ENCODE results near the gene PITX2. TPM values are rescaled to one million over a fixed set of nuclear protein-coding genes. Genes with fewer than 3 reads are reported as not detected.

PITX2 gene
- total RNA-seq, 4 donors from 2014 or later, result 17.4 to 48.6 (median 34.0) TPM

DNA sequence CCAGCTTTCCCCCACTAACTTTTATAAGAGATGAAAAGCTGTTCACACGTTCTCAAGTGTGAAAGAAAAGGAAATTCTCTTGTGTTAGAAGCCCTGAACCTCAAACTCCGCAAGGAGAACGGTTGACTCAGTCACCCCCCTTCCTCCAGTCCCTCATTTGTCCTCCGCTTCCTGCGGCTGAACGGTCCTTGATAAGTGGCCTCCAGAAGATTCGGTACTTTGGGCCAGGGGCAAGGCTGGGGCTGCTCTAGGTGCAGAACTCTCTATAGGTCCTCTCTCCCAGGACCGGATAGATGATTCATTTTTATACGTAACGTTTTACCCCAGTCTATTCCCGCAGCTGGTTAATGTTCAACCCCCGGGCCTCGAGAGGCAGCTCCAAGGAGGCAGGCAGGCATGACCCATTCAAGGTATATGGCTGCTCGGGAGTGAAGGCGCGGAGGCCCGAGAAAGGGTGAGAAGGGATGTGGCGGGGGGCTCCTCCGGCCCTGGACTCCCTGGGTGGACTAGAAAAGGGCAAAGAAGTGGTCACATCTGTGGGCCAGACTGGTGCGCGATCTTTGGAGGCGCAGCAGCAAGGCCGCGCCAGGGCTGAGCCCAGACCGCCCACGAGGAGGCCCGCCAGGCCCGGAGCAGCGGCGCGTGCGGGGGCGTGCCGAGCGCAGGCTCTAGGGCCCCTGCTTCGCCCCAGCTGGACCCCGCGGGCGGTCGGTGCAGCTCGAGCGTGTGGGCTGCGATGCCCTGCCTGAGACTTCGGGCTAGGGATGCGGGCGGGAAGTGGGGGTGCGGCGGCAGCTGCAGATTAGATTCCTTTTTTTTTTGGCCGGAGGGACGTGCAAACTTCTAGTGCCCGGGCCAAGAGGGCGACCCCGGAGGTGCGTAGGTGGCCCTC is 11.7 kb downstream of the PITX2 start:
- Histone ChIP-seq H3K27ac (replicated peaks in 1 of 4) (no peak overlapping the region), H3K27me3 (peaks cover 0 to 51% (median 11%) of the 10 kb centered on the region in 4 donors)

DNA sequence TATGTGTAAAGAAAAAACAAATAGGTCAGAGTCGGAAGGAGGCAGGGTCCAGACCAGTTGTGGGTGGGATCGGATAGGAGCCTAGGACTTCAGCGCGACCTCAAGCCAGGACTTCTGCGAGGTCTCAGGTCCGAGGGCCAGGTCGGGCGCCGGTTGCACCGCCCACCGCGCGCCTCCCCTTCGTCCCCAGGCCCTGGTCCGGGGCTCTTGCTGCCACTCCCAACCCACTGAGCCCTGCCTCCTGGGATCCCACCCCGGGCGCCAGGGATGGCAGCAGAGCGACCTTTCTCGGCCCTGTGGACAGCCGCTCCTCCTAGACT is 12.3 kb downstream of the PITX2 start:
- WGBS, result 53% methylated on average over 15 of the region's 20 CpGs
- no peak for DNase-seq (ENCODE audit: extremely low spot score)
- Histone ChIP-seq H3K36me3 (no peaks in the 10 kb centered on the region), H3K9me3 (no peaks in the 10 kb centered on the region), H3K4me1 (peaks cover 0 to 15% (median 11%) of the 10 kb centered on the region in 4 donors), H3K27ac (replicated peaks in 1 of 4) (no peak overlapping the region), H3K27me3 (peaks cover 0 to 48% (median 11%) of the 10 kb centered on the region in 4 donors), H3K4me3 (no peak overlapping the region)
- TF ChIP-seq EP300 (IDR thresholded peaks at IDR 0.05), result no peak
- TF ChIP-seq POLR2AphosphoS5 (IDR thresholded peaks at IDR 0.05), result no peak
- no peak for TF ChIP-seq POLR2A (IDR thresholded peaks at IDR 0.05; ENCODE audit: low read depth)
- TF ChIP-seq, protein P1, sequence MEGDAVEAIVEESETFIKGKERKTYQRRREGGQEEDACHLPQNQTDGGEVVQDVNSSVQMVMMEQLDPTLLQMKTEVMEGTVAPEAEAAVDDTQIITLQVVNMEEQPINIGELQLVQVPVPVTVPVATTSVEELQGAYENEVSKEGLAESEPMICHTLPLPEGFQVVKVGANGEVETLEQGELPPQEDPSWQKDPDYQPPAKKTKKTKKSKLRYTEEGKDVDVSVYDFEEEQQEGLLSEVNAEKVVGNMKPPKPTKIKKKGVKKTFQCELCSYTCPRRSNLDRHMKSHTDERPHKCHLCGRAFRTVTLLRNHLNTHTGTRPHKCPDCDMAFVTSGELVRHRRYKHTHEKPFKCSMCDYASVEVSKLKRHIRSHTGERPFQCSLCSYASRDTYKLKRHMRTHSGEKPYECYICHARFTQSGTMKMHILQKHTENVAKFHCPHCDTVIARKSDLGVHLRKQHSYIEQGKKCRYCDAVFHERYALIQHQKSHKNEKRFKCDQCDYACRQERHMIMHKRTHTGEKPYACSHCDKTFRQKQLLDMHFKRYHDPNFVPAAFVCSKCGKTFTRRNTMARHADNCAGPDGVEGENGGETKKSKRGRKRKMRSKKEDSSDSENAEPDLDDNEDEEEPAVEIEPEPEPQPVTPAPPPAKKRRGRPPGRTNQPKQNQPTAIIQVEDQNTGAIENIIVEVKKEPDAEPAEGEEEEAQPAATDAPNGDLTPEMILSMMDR (IDR thresholded peaks at IDR 0.05), result no peak
- intact Hi-C loops (cut with DNase I), result no loop called here

More for the DNA sequence above, 11.7 kb downstream of the PITX2 start:
- TF ChIP-seq EP300 (IDR thresholded peaks at IDR 0.05) (no peak), POLR2AphosphoS5 (IDR thresholded peaks at IDR 0.05) (no peak), POLR2A (IDR thresholded peaks at IDR 0.05; ENCODE audit: low read depth) (no peak)
- TF ChIP-seq, protein P1 (IDR thresholded peaks at IDR 0.05), result no peak
- 40% methylated on average over 32 of the region's 54 CpGs for WGBS
- Histone ChIP-seq H3K4me3 (peak overlapping the region; percentile 33 to 39 (median 38)), H3K4me1 (peaks cover 0 to 21% (median 14%) of the 10 kb centered on the region in 4 donors), H3K36me3 (no peaks in the 10 kb centered on the region), H3K9me3 (no peaks in the 10 kb centered on the region)
- intact Hi-C loops (cut with DNase I), result no loop called here
- no peak for DNase-seq (ENCODE audit: extremely low spot score)

- intact Hi-C loops (cut with DNase I), result no loop called here
- TF ChIP-seq, protein P1 (IDR thresholded peaks at IDR 0.05), result no peak
- TF ChIP-seq EP300 (IDR thresholded peaks at IDR 0.05) (no peak), POLR2AphosphoS5 (IDR thresholded peaks at IDR 0.05) (no peak), POLR2A (IDR thresholded peaks at IDR 0.05; ENCODE audit: low read depth) (no peak)
- Histone ChIP-seq H3K27ac (replicated peaks in 1 of 4) (no peak overlapping the region), H3K36me3 (no peaks in the 10 kb centered on the region), H3K27me3 (peaks cover 0 to 34% (median 7%) of the 10 kb centered on the region in 4 donors), H3K4me1 (peaks cover 0 to 14% (median 11%) of the 10 kb centered on the region in 4 donors), H3K9me3 (no peaks in the 10 kb centered on the region), H3K4me3 (no peak overlapping the region)
- WGBS, result 55% methylated on average over 6 of the region's 6 CpGs
- DNase-seq (ENCODE audit: extremely low spot score), result no peak
These were observed 13.7 kb downstream of the PITX2 start for GRCh38 chr4:110609044-110609750.

DNA sequence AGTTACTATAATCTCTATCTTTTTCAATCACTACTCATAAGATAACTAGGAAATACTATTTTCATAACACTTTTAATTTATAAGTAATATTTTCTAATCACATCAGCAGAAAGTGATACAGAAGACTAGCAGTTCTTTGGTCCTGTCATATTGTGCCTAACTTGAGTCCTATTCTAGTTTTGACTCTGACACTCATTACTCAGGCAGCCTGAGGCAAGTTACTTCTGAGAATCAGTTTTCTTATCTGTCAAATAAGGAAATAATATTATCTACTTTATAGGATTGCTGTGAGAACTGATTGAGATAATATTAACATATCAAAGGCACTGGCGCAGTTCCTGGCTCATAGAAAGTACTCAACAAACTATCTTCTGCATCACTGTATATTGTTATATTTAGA is 17.8 kb downstream of the PITX2 start:
- Histone ChIP-seq H3K27me3 (no peaks in the 10 kb centered on the region), H3K9me3 (no peaks in the 10 kb centered on the region), H3K4me1 (no peaks in the 10 kb centered on the region), H3K36me3 (no peaks in the 10 kb centered on the region), H3K27ac (replicated peaks in 1 of 4) (no peak overlapping the region), H3K4me3 (no peak overlapping the region)
- DNase-seq (ENCODE audit: extremely low spot score), result no peak
- TF ChIP-seq POLR2AphosphoS5 (IDR thresholded peaks at IDR 0.05) (no peak), POLR2A (IDR thresholded peaks at IDR 0.05; ENCODE audit: low read depth) (no peak), EP300 (IDR thresholded peaks at IDR 0.05) (no peak)
- TF ChIP-seq, protein P1 (IDR thresholded peaks at IDR 0.05), result no peak
- intact Hi-C loops (cut with DNase I), result no loop called here
- 96% methylated on average over 1 of the region's 1 CpG for WGBS
